MCF 10A (cell line): ENCODE data around the gene NFAT5. TPM values are rescaled to one million over a fixed set of nuclear protein-coding genes. Genes with fewer than 3 reads are reported as not detected.

Experiments used
- BruUV-seq: library from RNA; stranded (reverse); fragments of 400-500 nt; replicated peaks from 2 replicates; lab custom pipeline; 2021; lab: Mats Ljungman, UMichigan
- CTCF ChIA-PET: fragments of 300-600 bp; sonication (Branson Sonifier 250); formaldehyde crosslinking; extraction: SDS; loops from one replicate; lab custom pipeline; 2021; ENCODE audit warnings: antibody characterized with exemption, inconsistent platforms; lab: Yijun Ruan, JAX
- POLR2A ChIA-PET: fragments of 300-600, 350-650 bp; sonication (Branson Sonifier 250); formaldehyde crosslinking; extraction: SDS; loops from one replicate; lab custom pipeline; 2020; ENCODE audit warnings: antibody characterized with exemption, inconsistent platforms; lab: Yijun Ruan, JAX
- DNase-seq: peaks from one replicate; pipeline ENCODE4 v3.0.0-alpha.2; 2018; ENCODE audit not compliant: unreplicated experiment
- H3K27ac Mint-ChIP-seq: one replicate; pipeline ENCODE4 v1.8.0; 2022; ENCODE audit warnings: mild to moderate bottlenecking, low read depth, mixed read lengths; ENCODE audit not compliant: unreplicated experiment
- H3K27me3 Mint-ChIP-seq: one replicate; pipeline ENCODE4 v1.8.0; 2022; ENCODE audit warnings: mixed read lengths; ENCODE audit not compliant: insufficient read depth, unreplicated experiment
- H3K36me3 Mint-ChIP-seq: one replicate; pipeline ENCODE4 v1.8.0; 2022; ENCODE audit warnings: mild to moderate bottlenecking, moderate library complexity, mixed read lengths; ENCODE audit not compliant: insufficient read depth, unreplicated experiment
- H3K4me1 Mint-ChIP-seq: one replicate; pipeline ENCODE4 v1.8.0; 2022; ENCODE audit warnings: mixed read lengths; ENCODE audit not compliant: insufficient read depth, unreplicated experiment
- H3K4me3 Mint-ChIP-seq: one replicate; pipeline ENCODE4 v1.8.0; 2022; ENCODE audit warnings: mild to moderate bottlenecking, moderate library complexity, mixed read lengths; ENCODE audit not compliant: unreplicated experiment
- H3K9me3 Mint-ChIP-seq: one replicate; pipeline ENCODE4 v1.8.0; 2022; ENCODE audit warnings: mixed read lengths; ENCODE audit not compliant: unreplicated experiment
- CTCF ChIP-seq: fragments of 200-600 bp; IDR thresholded peaks from one replicate; pipeline ENCODE4 v1.8.0; 2022; ENCODE audit warnings: antibody characterized with exemption, mild to moderate bottlenecking; ENCODE audit not compliant: unreplicated experiment
- intact Hi-C: fragments of 100-400 bp; cut with micrococcal nuclease; formaldehyde crosslinking; loops from 2 replicates; pipeline ENCODE4 v1.14.1; 2022
- total RNA-seq: library from RNA; stranded (reverse); gene quantifications from 2 replicates; pipeline ENCODE4 v1.2.3, GENCODE V29; 2022

Gene NFAT5
- total RNA-seq, 1 experiment from 2014 or later = 46.4 TPM

GRCh38 chr16:69711115-69711740, 145.5 kb downstream of the NFAT5 start:
- Mint-ChIP-seq H3K9me3 (no peaks in the 10 kb centered on the region), H3K36me3 (peaks cover 68% of the 10 kb centered on the region), H3K4me1 (peaks cover 16% of the 10 kb centered on the region), H3K4me3 (peak overlapping the region; percentile 42), H3K27me3 (no peaks in the 10 kb centered on the region), H3K27ac (peak overlapping the region; percentile 56)
- POLR2A ChIA-PET = interaction anchor here (0.8 to 6.5 kb wide), 7 partner anchors 9 to 51 kb away, joined by 3 to 83 read pairs (median 4); partner anchors contain the start of genes NOB1, NQO1 and WWP2
- no TSS peak for BruUV-seq
- TF ChIP-seq CTCF = no peak
- peak; percentile 100 for DNase-seq
- CTCF ChIA-PET = interaction anchor here (0.6 to 6.1 kb wide), 10 partner anchors 11 to 315 kb away, joined by 3 to 98 read pairs (median 5); partner anchors contain the start of genes NOB1 and NQO1
- intact Hi-C loops = loop anchor here (1.0 kb wide), 1 partner anchor 15 kb away; the partner anchor contains the start of gene NQO1

DNA sequence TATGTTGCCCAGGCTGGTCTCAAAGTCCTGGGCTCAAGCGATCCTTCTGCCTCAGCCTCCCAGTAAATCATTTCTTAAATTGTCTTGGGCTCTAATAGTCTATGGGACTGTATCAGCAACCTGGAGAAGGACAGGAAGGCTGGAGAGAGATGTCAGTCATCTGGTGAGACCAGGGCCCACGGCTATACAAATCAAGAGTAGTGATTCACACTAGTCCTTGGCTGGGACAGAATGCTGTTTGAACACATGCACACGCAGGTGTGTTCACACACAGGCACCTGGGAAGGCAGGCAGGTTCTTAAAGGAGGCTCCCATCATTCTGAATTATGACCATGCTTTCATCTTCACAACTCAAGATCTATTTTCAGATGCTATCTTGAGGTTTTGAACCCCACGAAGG, 146.5 kb downstream of the NFAT5 start:
- ChIA-PET POLR2A (interaction anchor here (0.7 to 6.5 kb wide), 5 partner anchors 10 to 121 kb away, joined by 3 to 83 read pairs (median 6); partner anchors contain the start of genes NOB1 and NQO1), CTCF (interaction anchor here (0.6 to 6.1 kb wide), 7 partner anchors 10 to 218 kb away, joined by 3 to 98 read pairs (median 4); partner anchors contain the start of genes NOB1 and NQO1)
- Mint-ChIP-seq H3K36me3 (peaks cover 60% of the 10 kb centered on the region), H3K9me3 (no peaks in the 10 kb centered on the region), H3K27me3 (no peaks in the 10 kb centered on the region), H3K4me3 (peak overlapping the region; percentile 42), H3K27ac (peak overlapping the region; percentile 56), H3K4me1 (peaks cover 16% of the 10 kb centered on the region)
- TF ChIP-seq CTCF = no peak
- DNase-seq = peak; percentile 49
- intact Hi-C loops = no loop called here
- BruUV-seq = no TSS peak

GRCh38 chr16:69712914-69713581, 147.3 kb downstream of the NFAT5 start:
- Mint-ChIP-seq H3K27ac (no peak overlapping the region), H3K4me3 (no peak overlapping the region), H3K9me3 (no peaks in the 10 kb centered on the region), H3K36me3 (peaks cover 52% of the 10 kb centered on the region), H3K27me3 (no peaks in the 10 kb centered on the region), H3K4me1 (peaks cover 16% of the 10 kb centered on the region)
- CTCF ChIA-PET = interaction anchor here (0.5 to 6.1 kb wide), 6 partner anchors 12 to 556 kb away, joined by 3 to 98 read pairs (median 4); partner anchors contain the start of genes NOB1 and NQO1
- POLR2A ChIA-PET = interaction anchor here (0.7 to 6.5 kb wide), 3 partner anchors 13 to 121 kb away, joined by 3 to 83 read pairs (median 10); partner anchors contain the start of genes NOB1 and NQO1
- no TSS peak for BruUV-seq
- intact Hi-C loops = no loop called here
- no peak for DNase-seq
- TF ChIP-seq CTCF = no peak

GRCh38 chr16:69717066-69717465, 151.3 kb downstream of the NFAT5 start:
- H3K4me1 Mint-ChIP-seq = peaks cover 3% of the 10 kb centered on the region
- no peaks in the 10 kb centered on the region for H3K9me3 Mint-ChIP-seq
- no peaks in the 10 kb centered on the region for H3K27me3 Mint-ChIP-seq
- H3K4me3 Mint-ChIP-seq = no peak overlapping the region
- POLR2A ChIA-PET = interaction anchor here (2.5 to 3.2 kb wide), 2 partner anchors 8 to 38 kb away, joined by 6 to 19 read pairs; partner anchors contain the start of genes NOB1 and NQO1
- intact Hi-C loops = no loop called here
- DNase-seq = no peak
- no peak for TF ChIP-seq CTCF
- no TSS peak for BruUV-seq
- H3K27ac Mint-ChIP-seq = no peak overlapping the region
- H3K36me3 Mint-ChIP-seq = peaks cover 41% of the 10 kb centered on the region
- CTCF ChIA-PET = interaction anchor here (0.6 to 0.7 kb wide), 2 partner anchors 53 to 104 kb away, joined by 3 read pairs; no protein-coding TSS in a partner anchor
